Tibial nerve (tissue), 4 donors: ENCODE measurements around the gene PDLIM3. TPM values are rescaled to one million over a fixed set of nuclear protein-coding genes. Genes with fewer than 3 reads are reported as not detected.

ENCODE experiments used
- DNase-seq, 2 donors: peaks; one replicate each; pipeline ENCODE4 v3.0.0-alpha.2; 2019; ENCODE audit warnings: low spot score in 2 of 2
- H3K27ac ChIP-seq, 4 donors: fragments of 200-600 bp; sonication (generic) in 3 of 4; one replicate each; pipeline ENCODE4 v1.5.1; 2017 to 2019; ENCODE audit warnings: mild to moderate bottlenecking in 1 of 4
- H3K27me3 ChIP-seq, 2 donors: fragments of 200-600 bp; sonication (generic) in 1 of 2; one replicate each; pipeline versions ENCODE4 v1.5.1 to v1.6.0; 2017 to 2019
- H3K36me3 ChIP-seq, 3 donors: fragments of 200-600 bp; sonication (generic); one replicate each; pipeline ENCODE4 v1.5.1; 2018 to 2019
- H3K4me1 ChIP-seq, 4 donors: fragments of 200-600 bp; sonication (generic) in 3 of 4; one replicate each; pipeline ENCODE4 v1.5.1; 2017 to 2019
- H3K4me3 ChIP-seq, 4 donors: fragments of 200-600 bp; sonication (generic) in 3 of 4; one replicate each; pipeline ENCODE4 v1.5.1; 2017 to 2019; ENCODE audit warnings: mild to moderate bottlenecking in 1 of 4, moderate library complexity in 1 of 4
- H3K9me3 ChIP-seq, 4 donors: fragments of 200-600 bp; sonication (generic) in 3 of 4; one replicate each; pipeline ENCODE4 v1.5.1; 2017 to 2019
- EP300 ChIP-seq, 2 donors: sonication (generic); formaldehyde crosslinking; IDR thresholded peaks; one replicate each; pipeline ENCODE4 v1.6.1; 2017; ENCODE audit warnings: antibody characterized with exemption in 2 of 2, mild to moderate bottlenecking in 1 of 2
- POLR2A ChIP-seq, 2 donors: fragments of 450-650 bp; IDR thresholded peaks; one replicate each; pipeline ENCODE4 v1.6.1; 2017; ENCODE audit warnings: antibody characterized with exemption in 2 of 2, mild to moderate bottlenecking in 2 of 2, moderate library complexity in 2 of 2
- WGBS, 2 donors: methylation state at CpG; one replicate each; pipeline ENCODE4 v1.1.5; 2018; 5-methylcytosine and 5-hydroxymethylcytosine counted together
- total RNA-seq, 4 donors: library from RNA; depleted of rRNA; stranded (reverse); fragments of >200 nt; gene quantifications; one replicate each; pipeline ENCODE4 v1.1.0, GENCODE V29; 2016
- TF ChIP-seq, protein P1 (sequence below), 5 experiments: fragments of 200-600 bp in 3 of 5; fragments of 450-650 bp in 2 of 5; sonication (generic) in 3 of 5; IDR thresholded peaks; one replicate each; pipeline ENCODE4 v1.5.1; 2016 to 2019; ENCODE audit warnings: antibody characterized with exemption in 5 of 5, mild to moderate bottlenecking in 3 of 5, moderate library complexity in 2 of 5

The PDLIM3 gene
- total RNA-seq, 4 donors from 2014 or later: 24.5 to 56.9 (median 45.0) TPM

DNA sequence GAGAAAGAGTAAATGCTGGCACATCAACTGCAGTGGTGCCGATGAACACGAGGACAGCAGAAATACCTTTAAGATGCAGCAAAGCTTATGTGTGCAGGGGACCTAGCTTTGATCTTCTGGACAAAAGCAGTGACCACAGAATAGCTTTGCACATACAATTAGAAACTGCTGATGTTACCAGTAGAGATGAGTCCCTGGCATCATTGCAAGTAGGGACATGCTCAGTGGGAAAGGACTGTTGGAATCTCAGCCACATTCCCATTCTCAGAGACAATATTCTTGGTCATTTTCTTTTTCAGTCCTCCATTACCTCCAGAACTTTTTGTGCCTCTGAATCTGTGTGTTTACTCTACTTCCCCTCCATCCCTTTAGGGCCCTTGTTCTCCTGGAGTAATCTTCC, 16.9 kb upstream of the PDLIM3 start:
- 84 to 89% methylated on average over 2 of the region's 2 CpGs for WGBS, 2 donors
- TF ChIP-seq, protein P1, sequence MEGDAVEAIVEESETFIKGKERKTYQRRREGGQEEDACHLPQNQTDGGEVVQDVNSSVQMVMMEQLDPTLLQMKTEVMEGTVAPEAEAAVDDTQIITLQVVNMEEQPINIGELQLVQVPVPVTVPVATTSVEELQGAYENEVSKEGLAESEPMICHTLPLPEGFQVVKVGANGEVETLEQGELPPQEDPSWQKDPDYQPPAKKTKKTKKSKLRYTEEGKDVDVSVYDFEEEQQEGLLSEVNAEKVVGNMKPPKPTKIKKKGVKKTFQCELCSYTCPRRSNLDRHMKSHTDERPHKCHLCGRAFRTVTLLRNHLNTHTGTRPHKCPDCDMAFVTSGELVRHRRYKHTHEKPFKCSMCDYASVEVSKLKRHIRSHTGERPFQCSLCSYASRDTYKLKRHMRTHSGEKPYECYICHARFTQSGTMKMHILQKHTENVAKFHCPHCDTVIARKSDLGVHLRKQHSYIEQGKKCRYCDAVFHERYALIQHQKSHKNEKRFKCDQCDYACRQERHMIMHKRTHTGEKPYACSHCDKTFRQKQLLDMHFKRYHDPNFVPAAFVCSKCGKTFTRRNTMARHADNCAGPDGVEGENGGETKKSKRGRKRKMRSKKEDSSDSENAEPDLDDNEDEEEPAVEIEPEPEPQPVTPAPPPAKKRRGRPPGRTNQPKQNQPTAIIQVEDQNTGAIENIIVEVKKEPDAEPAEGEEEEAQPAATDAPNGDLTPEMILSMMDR (IDR thresholded peaks at IDR 0.05): no peak
- TF ChIP-seq POLR2A (IDR thresholded peaks at IDR 0.05) (no peak), EP300 (IDR thresholded peaks at IDR 0.05) (no peak)
- H3K4me1 ChIP-seq: peaks cover 0 to 11% (median 0%) of the 10 kb centered on the region in 4 donors
- peaks cover 0 to 3% (median 0%) of the 10 kb centered on the region in 4 donors for H3K9me3 ChIP-seq
- no peak for DNase-seq
- no peaks in the 10 kb centered on the region for H3K27me3 ChIP-seq
- H3K36me3 ChIP-seq: no peaks in the 10 kb centered on the region
- H3K4me3 ChIP-seq: no peak overlapping the region
- H3K27ac ChIP-seq: no peak overlapping the region

DNA sequence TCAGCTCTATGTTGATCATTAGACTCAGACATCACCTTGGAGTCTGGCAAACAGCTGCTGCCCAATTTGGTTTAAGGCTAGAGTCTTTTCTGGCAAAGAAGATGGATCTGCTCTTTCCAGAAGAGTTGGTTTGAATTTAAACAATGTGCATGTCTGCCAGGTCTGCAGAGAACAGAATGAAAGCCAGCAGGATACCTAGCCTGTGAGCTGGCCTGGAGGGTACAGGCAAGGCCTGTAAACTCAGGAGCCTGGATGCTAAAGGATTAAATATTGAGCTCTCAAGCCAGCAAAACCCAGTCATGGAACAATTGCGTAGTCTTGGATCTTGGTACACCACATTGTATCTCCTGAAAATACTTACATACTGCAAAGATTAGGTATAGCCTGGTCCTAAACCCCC, 15.6 kb upstream of the PDLIM3 start:
- no peaks in the 10 kb centered on the region for H3K36me3 ChIP-seq
- no peaks in the 10 kb centered on the region for H3K9me3 ChIP-seq
- WGBS, 2 donors: 96 to 100% methylated on average over 1 of the region's 1 CpG
- peaks cover 0 to 11% (median 0%) of the 10 kb centered on the region in 4 donors for H3K4me1 ChIP-seq
- no peak overlapping the region for H3K4me3 ChIP-seq
- no peaks in the 10 kb centered on the region for H3K27me3 ChIP-seq
- TF ChIP-seq EP300 (IDR thresholded peaks at IDR 0.05) (no peak), POLR2A (IDR thresholded peaks at IDR 0.05) (no peak)
- TF ChIP-seq, protein P1 (IDR thresholded peaks at IDR 0.05): no peak
- no peak overlapping the region for H3K27ac ChIP-seq
- no peak for DNase-seq

DNA sequence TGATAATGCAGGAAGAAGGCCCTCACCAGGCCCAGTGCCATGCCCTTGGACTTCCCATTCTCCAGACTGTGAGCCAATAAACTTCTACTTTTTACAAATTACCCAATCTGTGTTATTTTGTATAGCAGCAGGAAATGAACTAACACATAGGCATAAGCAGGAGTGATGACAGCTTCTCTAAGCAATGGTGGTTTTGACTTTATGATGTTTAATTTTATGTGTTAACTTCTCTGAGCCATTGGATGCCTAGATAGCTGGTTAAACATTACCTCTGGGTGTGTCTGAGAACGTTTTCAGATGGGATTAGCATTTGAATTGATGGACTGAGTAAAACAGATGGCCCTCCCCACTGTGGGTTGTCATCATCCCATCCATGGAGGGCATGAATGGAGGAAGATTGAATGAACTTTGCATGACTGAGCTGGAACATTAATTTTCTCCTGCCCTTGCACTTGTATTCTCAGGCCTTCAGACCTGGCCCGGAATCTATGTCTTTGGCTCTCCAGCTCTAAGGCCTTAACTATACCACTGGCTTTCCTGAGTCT, 13.9 kb upstream of the PDLIM3 start:
- Histone ChIP-seq H3K27me3 (no peaks in the 10 kb centered on the region), H3K4me3 (no peak overlapping the region), H3K4me1 (peaks cover 0 to 3% (median 0%) of the 10 kb centered on the region in 4 donors), H3K36me3 (no peaks in the 10 kb centered on the region), H3K9me3 (no peaks in the 10 kb centered on the region), H3K27ac (no peak overlapping the region)
- WGBS, 2 donors: 64% methylated on average over 2 of the region's 2 CpGs
- TF ChIP-seq, protein P1 (IDR thresholded peaks at IDR 0.05): no peak
- TF ChIP-seq EP300 (IDR thresholded peaks at IDR 0.05) (no peak), POLR2A (IDR thresholded peaks at IDR 0.05) (no peak)
- DNase-seq: no peak

DNA sequence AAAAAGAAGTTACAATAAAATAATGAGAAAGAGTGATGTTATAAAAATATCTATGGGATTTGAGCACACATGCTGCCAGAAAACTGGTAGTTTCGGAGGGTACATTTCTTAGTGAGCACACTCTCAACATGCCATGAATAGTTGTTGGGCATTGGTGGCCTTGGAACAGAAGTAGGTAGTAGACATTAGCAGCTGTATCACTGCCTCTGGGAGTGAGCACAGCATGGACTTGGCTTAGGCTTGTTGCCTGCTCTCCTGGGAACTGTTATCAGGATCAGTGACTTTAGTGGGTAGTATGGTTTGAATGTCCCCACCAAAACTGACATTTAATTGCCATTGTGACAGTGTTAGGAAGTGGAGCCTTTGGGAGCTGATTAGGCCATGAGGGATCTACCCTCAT, 13.3 kb upstream of the PDLIM3 start:
- TF ChIP-seq POLR2A (IDR thresholded peaks at IDR 0.05) (no peak), EP300 (IDR thresholded peaks at IDR 0.05) (no peak)
- TF ChIP-seq, protein P1 (IDR thresholded peaks at IDR 0.05): no peak
- H3K9me3 ChIP-seq: no peaks in the 10 kb centered on the region
- H3K27me3 ChIP-seq: no peaks in the 10 kb centered on the region
- H3K4me1 ChIP-seq: no peaks in the 10 kb centered on the region
- no peak for DNase-seq
- WGBS, 2 donors: 86 to 91% methylated on average over 1 of the region's 1 CpG
- H3K36me3 ChIP-seq: no peaks in the 10 kb centered on the region
- no peak overlapping the region for H3K27ac ChIP-seq
- H3K4me3 ChIP-seq: no peak overlapping the region

DNA sequence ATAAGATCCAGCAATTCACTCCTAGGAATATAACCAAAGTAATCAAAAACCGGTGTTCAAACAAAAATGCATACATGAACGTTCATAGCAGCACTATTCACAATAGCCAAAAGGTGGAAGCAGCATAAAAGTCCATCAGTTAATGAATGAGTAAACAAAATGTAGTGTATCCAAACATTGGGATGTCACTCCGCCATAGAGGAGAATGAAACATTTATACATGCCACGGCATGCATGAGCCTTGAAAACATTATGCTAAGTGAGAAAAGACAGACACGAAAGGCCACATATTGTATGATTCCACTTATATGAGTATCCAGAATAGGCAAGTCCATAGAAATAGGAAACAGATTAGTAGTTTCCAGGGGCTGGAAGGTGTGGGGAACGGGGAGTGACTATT, 11.0 kb upstream of the PDLIM3 start:
- H3K4me3 ChIP-seq: no peak overlapping the region
- 83 to 84% methylated on average over 6 of the region's 6 CpGs for WGBS, 2 donors
- no peak overlapping the region for H3K27ac ChIP-seq
- H3K9me3 ChIP-seq: no peaks in the 10 kb centered on the region
- peaks cover 0 to 20% (median 0%) of the 10 kb centered on the region in 4 donors for H3K4me1 ChIP-seq
- no peaks in the 10 kb centered on the region for H3K36me3 ChIP-seq
- TF ChIP-seq POLR2A (IDR thresholded peaks at IDR 0.05) (no peak), EP300 (IDR thresholded peaks at IDR 0.05) (no peak)
- TF ChIP-seq, protein P1 (IDR thresholded peaks at IDR 0.05): no peak
- DNase-seq: no peak
- no peaks in the 10 kb centered on the region for H3K27me3 ChIP-seq
